ENCODE data around the gene DYNLT2.
"Not testable (repeated sequence)": the region's sequence is repeated elsewhere in the genome, so short reads cannot be mapped to it uniquely, and the experiment has no call there.

Gene DYNLT2

DNA sequence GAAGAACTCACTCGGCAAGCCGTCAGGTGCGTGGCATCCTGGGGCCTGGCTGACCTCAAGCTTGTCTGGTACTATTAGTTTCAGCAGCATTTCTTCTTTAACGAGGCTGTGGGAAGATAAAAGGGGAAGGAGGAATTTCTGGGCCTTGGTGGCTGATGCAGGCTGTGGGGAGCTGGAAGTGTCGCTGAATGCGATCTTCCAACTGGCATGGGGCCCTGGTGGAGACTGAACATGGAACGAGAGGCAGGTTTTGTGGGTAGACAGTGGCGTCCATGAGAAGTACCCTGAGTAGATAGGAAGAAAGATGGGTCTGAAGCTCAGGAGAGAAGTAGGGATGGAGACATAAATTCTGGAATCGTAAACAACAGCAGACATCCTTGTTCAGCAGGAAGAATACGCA is 23.9 kb upstream of the DYNLT2 start:
- no peak overlapping the region for H3K4me3 ChIP-seq (ENCODE audit: low read length)
- DNase-seq (ENCODE audit: low read depth), result no peak
- TF ChIP-seq, protein P1, sequence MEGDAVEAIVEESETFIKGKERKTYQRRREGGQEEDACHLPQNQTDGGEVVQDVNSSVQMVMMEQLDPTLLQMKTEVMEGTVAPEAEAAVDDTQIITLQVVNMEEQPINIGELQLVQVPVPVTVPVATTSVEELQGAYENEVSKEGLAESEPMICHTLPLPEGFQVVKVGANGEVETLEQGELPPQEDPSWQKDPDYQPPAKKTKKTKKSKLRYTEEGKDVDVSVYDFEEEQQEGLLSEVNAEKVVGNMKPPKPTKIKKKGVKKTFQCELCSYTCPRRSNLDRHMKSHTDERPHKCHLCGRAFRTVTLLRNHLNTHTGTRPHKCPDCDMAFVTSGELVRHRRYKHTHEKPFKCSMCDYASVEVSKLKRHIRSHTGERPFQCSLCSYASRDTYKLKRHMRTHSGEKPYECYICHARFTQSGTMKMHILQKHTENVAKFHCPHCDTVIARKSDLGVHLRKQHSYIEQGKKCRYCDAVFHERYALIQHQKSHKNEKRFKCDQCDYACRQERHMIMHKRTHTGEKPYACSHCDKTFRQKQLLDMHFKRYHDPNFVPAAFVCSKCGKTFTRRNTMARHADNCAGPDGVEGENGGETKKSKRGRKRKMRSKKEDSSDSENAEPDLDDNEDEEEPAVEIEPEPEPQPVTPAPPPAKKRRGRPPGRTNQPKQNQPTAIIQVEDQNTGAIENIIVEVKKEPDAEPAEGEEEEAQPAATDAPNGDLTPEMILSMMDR (IDR thresholded peaks at IDR 0.05; ENCODE audit: insufficient read depth, low read depth, low read length, missing control alignments), result no peak

DNA sequence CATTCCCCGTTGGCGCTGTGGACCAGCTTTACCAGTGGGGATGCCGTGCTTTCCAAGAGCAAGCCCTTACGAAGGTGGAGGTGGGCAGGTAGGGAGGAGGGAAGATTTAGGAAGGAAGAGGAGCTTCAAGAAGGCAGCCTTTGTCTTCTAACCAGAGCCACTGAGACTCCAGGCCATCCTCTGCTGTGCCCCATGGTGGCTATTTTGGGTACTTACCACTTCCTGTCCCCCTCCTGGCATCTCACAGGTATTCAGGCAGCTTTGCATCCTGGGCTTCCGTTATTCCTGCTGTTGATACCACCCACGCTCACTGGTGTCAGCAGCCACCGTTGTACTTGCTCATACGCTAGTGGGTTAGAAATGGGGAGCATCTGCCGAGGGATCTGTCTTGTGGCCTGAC is 23.0 kb upstream of the DYNLT2 start:
- TF ChIP-seq, protein P1 (IDR thresholded peaks at IDR 0.05; ENCODE audit: insufficient read depth, low read depth, low read length, missing control alignments), result no peak
- no peak for DNase-seq (ENCODE audit: low read depth)
- no peak overlapping the region for H3K4me3 ChIP-seq (ENCODE audit: low read length)

DNA sequence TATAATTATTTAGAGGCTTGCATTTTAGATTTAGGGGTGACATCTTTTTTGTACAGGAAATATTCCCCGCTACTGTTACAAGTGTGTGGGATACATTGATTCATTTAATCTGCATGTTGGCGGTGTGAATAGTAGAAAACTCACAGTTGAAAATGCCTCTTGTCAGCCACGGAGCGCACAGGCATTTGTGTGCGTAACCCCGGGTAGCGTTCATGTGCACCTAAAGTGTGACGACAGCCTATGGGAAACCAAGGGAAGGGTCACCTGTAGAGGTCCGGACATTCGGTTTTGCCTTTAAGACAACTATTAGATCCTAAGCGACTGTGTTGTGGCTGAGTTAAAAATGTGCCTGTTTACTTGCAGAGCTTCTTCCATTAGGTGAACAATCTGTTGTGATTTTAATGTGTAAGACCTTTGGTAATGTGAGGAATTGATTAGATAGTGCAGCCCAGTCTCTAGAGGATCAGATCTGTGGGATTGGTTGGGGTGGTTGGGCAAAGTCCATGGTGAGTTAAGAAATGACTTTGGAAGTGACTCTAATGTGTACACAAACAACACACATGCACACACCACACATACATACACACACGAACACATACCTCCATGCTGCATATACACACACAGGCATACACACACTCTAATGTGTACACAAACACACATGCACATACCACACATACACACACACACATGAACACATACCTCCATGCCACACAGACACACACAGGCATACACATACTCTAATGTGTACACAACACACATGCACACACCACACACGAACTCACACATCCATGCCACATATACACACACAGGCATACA is 15.8 kb upstream of the DYNLT2 start:
- no peak overlapping the region for H3K4me3 ChIP-seq (ENCODE audit: low read length)
- TF ChIP-seq, protein P1 (IDR thresholded peaks at IDR 0.05; ENCODE audit: insufficient read depth, low read depth, low read length, missing control alignments), result no peak
- DNase-seq (ENCODE audit: low read depth), result no peak

DNA sequence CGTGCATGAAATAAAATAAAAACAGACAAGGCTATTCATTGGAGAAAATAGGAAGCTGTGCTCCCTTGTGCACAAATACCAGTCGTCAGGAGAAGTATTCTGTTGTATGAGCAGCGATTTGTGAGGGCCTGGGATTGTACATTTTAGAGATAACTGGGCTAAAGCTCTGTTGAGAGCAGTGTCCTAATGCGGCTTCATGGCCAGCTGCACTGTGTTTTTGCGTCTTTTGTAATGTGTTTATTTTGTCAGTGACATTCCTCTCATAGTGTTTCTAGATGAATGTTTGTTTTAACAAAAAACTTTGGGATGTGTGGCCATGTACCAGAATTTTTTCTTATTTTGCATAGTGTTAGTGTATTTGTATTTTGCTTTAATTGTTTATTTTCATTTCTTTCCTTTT is 14.9 kb upstream of the DYNLT2 start:
- DNase-seq (ENCODE audit: low read depth), result no peak
- TF ChIP-seq, protein P1 (IDR thresholded peaks at IDR 0.05; ENCODE audit: insufficient read depth, low read depth, low read length, missing control alignments), result no peak
- H3K4me3 ChIP-seq (ENCODE audit: low read length), result no peak overlapping the region

DNA sequence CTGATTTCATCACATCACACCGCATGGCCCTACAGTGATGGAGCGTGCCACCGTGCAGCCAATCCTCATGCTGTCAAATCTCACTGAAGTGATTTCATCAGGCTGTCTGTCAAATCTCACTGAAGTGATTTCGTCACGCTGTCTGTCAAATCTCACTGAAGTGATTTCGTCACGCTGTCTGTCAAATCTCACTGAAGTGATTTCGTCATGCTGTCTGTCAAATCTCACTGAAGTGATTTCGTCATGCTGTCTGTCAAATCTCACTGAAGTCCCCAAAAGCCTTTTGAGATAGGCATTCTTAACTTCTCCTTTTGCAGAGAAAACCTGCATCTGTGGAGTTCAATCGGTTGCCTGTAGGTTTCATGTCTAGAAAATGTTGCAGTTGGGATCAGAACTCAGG is 14.4 kb upstream of the DYNLT2 start:
- not testable (repeated sequence) for DNase-seq (ENCODE audit: low read depth); H3K4me3 ChIP-seq (ENCODE audit: low read length)

DNA sequence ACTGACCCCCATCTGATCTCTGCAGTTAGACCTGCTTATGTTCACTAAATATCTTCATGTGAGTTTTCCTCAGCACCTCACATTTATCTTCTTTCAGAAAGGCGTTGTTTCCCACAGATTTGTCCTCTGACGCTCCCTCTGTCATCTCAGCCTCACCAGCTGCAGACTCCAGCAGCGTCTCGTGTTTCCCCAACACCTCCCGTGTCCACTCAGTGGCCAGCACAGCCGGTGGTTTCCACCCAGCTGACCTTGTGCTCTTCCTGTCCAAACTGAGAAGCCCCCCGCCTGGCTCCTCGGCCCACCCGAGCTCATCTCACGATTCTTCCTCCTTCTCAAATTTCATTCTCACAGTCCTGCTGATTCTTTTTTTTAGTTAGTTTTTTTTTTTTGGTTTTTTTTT is 12.5 kb upstream of the DYNLT2 start:
- TF ChIP-seq, protein P1 (IDR thresholded peaks at IDR 0.05; ENCODE audit: insufficient read depth, low read depth, low read length, missing control alignments), result no peak
- no peak overlapping the region for H3K4me3 ChIP-seq (ENCODE audit: low read length)
- no peak for DNase-seq (ENCODE audit: low read depth)

DNA sequence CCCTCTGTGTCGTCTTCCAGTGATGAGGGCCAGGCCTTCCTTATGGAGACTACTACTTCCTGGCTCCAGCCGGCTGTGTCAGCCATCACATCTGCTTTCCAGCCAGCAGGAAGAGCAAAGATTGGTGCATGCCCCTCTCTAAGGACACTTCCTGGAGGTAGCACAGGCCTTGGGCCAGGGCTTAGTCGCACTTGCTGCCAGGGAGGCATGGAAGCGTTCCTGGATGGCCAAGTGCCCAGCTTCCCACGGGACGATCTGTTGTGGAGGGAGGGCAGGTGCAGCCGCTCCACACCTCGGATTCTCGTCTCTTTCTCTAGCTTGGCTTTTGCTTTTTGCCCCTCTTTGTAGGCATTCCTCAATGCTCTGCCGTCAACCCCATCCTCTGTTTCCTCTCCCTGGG is 11.9 kb upstream of the DYNLT2 start:
- no peak overlapping the region for H3K4me3 ChIP-seq (ENCODE audit: low read length)
- no peak for DNase-seq (ENCODE audit: low read depth)
- TF ChIP-seq, protein P1 (IDR thresholded peaks at IDR 0.05; ENCODE audit: insufficient read depth, low read depth, low read length, missing control alignments), result no peak
